Fibroblast of mammary gland (primary cell): ENCODE data around the gene DLG3.

Experiments used
- DNase-seq: peaks from one replicate; pipeline ENCODE4 v3.0.0-alpha.2; 2010; ENCODE audit warnings: low read depth
- H3K4me3 ChIP-seq: 2 replicates; pipeline ENCODE4 v1.5.1; 2011; ENCODE audit warnings: low read depth, mild to moderate bottlenecking, low read length, moderate library complexity; ENCODE audit not compliant: control insufficient read depth
- CTCF ChIP-seq: conservative IDR thresholded peaks from 2 replicates; pipeline ENCODE4 v1.5.1; 2011; ENCODE audit warnings: low read depth, low read length, inconsistent platforms; ENCODE audit not compliant: control insufficient read depth, insufficient read depth

DLG3 gene

GRCh38 chrX:70455366-70456202, 10.9 kb downstream of the DLG3 start:
- no peak for DNase-seq
- peak overlapping the region; percentile 53 for H3K4me3 ChIP-seq
- no peak for TF ChIP-seq CTCF

GRCh38 chrX:70456256-70456655, 11.6 kb downstream of the DLG3 start:
- no peak for DNase-seq
- no peak overlapping the region for H3K4me3 ChIP-seq
- TF ChIP-seq CTCF: no peak

- TF ChIP-seq CTCF: no peak
- no peak overlapping the region for H3K4me3 ChIP-seq
- DNase-seq: no peak
These were observed 16.4 kb downstream of the DLG3 start for GRCh38 chrX:70461026-70461425.

DNA sequence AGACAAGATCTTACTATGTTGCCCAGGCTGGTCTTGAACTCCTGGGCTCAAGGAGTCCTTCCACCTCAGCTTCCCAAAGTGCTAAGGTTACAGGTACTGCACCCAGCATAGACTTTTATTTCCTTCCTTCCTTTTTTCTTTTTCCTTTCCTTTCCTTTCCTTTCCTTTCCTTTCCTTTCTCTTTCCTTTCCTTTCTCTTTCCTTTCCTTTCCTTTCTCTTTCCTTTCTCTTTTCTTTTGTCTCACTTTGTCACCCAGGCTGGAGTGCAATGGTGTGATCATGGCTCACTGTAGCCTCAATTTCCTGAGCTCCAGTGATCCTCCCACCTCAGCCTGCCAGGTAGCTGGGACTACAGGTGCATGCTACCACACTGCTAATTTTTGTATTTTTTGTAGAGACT, 19.4 kb downstream of the DLG3 start:
- no peak for DNase-seq
- no peak overlapping the region for H3K4me3 ChIP-seq
- no peak for TF ChIP-seq CTCF

GRCh38 chrX:70466968-70467367, 22.3 kb downstream of the DLG3 start:
- DNase-seq: no peak
- no peak overlapping the region for H3K4me3 ChIP-seq
- TF ChIP-seq CTCF: no peak

DNA sequence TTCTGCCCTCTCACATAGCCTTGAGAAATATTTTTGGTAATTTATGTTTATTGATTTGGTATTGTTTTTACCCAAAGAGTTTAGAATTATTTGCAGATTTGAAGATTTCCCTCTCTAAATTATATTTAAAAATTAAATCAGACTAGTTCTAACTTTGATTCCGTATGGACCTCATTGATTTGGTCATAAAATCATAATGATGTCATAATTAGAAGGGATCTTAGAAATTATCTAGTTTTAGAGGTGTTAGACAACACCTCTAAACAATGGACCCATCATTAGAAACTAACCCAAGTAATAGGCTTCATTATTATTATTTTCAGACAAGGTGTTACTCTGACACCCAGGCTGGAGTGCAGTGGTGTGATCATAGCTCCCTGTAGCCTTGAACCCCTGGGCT, 24.1 kb downstream of the DLG3 start:
- H3K4me3 ChIP-seq: no peak overlapping the region
- no peak for TF ChIP-seq CTCF
- DNase-seq: no peak
